ENCODE measurements around the gene NCOA3.
"Not testable (repeated sequence)": the region's sequence is repeated elsewhere in the genome, so short reads cannot be mapped to it uniquely, and the experiment has no call there.

NCOA3 gene

DNA sequence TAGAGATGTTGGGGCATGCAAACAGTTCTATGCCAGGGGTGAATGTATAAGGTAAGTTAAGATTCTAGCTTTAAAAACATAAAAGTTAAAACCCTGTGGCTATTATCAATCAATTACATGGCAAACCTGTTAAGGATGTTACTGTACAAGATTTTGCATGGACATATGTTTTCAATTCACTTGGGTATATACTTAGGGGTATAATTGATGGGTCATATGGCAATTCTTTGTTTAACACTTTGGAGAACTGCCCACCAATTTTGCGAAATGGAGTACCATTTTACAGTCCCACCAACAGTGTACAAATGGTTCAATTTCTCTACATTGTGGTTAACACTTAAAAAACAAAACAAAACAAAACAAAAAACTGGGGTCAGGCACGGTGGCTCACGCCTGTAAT, 9.4 kb upstream of the NCOA3 start:
- no peak for DNase-seq (ENCODE audit: low spot score)
- TF ChIP-seq, protein P1, sequence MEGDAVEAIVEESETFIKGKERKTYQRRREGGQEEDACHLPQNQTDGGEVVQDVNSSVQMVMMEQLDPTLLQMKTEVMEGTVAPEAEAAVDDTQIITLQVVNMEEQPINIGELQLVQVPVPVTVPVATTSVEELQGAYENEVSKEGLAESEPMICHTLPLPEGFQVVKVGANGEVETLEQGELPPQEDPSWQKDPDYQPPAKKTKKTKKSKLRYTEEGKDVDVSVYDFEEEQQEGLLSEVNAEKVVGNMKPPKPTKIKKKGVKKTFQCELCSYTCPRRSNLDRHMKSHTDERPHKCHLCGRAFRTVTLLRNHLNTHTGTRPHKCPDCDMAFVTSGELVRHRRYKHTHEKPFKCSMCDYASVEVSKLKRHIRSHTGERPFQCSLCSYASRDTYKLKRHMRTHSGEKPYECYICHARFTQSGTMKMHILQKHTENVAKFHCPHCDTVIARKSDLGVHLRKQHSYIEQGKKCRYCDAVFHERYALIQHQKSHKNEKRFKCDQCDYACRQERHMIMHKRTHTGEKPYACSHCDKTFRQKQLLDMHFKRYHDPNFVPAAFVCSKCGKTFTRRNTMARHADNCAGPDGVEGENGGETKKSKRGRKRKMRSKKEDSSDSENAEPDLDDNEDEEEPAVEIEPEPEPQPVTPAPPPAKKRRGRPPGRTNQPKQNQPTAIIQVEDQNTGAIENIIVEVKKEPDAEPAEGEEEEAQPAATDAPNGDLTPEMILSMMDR (IDR thresholded peaks at IDR 0.05; ENCODE audit: extremely low read depth, insufficient read depth, missing control alignments): no peak
- in situ Hi-C loops (cut with MboI; ENCODE audit: low pct_unique_long_range_greater_than_20kb, low sequenced_read_pairs, unreplicated experiment): no loop called here

DNA sequence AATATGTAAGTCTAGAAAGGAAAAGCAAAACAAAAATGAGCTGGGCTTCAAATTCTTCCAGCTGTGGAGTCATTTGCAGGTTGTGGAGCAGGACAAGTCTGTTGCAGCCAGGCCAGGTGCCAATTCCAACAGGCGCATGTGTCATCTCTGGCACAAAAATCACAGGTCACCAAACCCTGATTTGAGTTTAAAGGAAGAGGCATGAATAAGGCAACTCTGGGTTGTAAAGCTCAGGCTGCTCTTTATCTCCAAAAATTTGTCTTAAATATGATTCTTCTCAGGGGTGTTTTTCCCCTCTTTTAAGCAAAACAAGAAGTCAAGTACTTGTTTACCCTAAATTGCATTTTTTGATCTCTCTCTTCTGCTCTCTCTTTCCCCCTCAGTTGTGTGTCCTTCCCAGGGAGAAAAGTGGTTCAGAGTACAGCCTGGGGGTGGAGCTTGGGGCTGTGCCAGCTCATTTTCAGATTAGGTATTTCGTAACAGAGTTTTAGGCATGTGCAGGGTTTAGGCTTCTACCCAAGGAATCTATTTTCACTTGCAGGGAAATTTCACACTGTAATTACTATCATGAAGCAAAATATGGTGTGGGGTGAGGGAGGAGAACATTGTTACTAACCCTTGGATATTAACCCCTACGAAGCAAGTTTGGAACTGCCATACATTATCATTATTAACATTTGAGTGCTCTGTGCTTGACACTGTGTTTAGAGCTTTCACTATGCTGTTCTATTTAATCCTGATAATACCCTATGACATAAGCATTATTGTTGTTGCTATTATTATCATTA, 8.3 kb upstream of the NCOA3 start:
- no peak for DNase-seq (ENCODE audit: low spot score)
- TF ChIP-seq, protein P1 (IDR thresholded peaks at IDR 0.05; ENCODE audit: extremely low read depth, insufficient read depth, missing control alignments): no peak
- in situ Hi-C loops (cut with MboI; ENCODE audit: low pct_unique_long_range_greater_than_20kb, low sequenced_read_pairs, unreplicated experiment): no loop called here

DNA sequence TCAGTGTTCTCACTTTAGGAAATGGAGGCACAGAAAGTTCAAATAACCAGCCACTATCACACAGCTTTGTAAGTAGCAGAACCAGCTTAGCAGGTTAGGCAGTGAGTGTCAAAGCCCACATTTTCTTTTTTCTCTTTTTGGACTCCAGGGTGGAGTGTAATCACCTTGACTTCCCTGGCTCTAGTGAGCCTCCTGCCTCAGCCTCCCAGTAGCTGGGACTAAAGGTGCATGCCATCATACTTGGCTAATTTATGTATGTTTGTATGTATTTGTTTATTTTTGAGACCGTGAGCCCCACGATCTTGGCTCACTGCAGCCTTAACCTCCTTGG, 7.8 kb upstream of the NCOA3 start:
- TF ChIP-seq, protein P1 (IDR thresholded peaks at IDR 0.05; ENCODE audit: extremely low read depth, insufficient read depth, missing control alignments): no peak
- no peak for DNase-seq (ENCODE audit: low spot score)
- in situ Hi-C loops (cut with MboI; ENCODE audit: low pct_unique_long_range_greater_than_20kb, low sequenced_read_pairs, unreplicated experiment): no loop called here

DNA sequence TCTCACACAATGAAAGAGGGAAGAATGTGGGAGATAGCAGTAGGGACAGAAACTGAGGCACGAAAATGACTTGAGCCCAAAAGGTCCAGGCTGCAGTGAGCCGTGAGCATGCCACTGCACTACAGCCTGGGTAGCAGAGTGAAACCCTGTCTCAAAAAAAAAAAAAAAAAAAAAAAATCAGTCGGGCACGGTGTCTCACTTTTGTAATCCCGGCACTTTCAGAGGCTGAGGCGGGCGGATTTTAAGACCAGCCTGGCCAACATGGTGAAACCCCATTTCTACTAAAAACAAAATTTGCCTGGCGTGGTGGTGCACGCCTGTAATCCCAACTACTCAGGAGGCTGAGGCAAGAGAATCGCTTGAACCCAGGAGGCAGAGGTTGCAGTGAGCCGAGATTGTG, 7.1 kb upstream of the NCOA3 start:
- DNase-seq (ENCODE audit: low spot score); in situ Hi-C loops (cut with MboI; ENCODE audit: low pct_unique_long_range_greater_than_20kb, low sequenced_read_pairs, unreplicated experiment): not testable (repeated sequence)

DNA sequence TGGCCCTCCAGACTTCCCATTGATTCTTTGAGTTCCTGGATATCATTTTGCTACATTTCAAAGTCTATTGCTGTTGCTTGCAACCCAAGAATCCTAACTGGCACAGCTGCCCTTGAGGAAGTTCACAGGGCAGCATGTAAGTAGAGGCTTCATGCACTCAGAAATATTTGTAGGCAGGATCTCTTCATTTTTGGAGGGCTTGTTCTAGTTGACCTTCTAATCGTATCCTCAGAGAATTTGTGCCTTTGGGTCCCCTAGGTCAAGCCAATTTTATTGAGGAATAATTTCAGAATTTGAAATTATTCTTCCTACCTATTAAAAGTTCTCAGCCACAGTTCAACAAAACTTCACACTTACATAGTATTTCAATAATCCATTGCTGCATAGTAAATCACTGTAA, 5.6 kb upstream of the NCOA3 start:
- no peak for DNase-seq (ENCODE audit: low spot score)
- TF ChIP-seq, protein P1 (IDR thresholded peaks at IDR 0.05; ENCODE audit: extremely low read depth, insufficient read depth, missing control alignments): no peak
- in situ Hi-C loops (cut with MboI; ENCODE audit: low pct_unique_long_range_greater_than_20kb, low sequenced_read_pairs, unreplicated experiment): no loop called here

DNA sequence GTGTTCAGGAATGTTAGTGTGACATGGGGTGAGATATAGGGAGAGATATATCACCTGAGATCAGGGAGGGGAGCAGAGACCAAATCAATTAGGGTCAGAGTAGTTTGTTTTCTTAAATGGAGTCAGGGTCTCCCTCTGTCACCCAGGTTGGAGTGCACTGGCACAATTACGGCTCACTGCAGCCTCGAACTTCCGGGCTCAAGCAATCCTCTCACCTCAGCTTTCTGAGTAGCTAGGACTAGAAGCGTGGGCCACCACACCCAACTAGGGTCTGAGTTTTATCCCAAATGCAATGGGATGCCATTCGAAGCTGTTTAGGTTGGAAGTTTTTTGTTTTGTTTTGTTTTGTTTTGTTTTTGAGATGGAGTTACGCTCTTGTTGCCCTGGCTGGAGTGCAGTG, 3.1 kb upstream of the NCOA3 start:
- no peak for DNase-seq (ENCODE audit: low spot score)
- in situ Hi-C loops (cut with MboI; ENCODE audit: low pct_unique_long_range_greater_than_20kb, low sequenced_read_pairs, unreplicated experiment): no loop called here
- TF ChIP-seq, protein P1 (IDR thresholded peaks at IDR 0.05; ENCODE audit: extremely low read depth, insufficient read depth, missing control alignments): no peak

DNA sequence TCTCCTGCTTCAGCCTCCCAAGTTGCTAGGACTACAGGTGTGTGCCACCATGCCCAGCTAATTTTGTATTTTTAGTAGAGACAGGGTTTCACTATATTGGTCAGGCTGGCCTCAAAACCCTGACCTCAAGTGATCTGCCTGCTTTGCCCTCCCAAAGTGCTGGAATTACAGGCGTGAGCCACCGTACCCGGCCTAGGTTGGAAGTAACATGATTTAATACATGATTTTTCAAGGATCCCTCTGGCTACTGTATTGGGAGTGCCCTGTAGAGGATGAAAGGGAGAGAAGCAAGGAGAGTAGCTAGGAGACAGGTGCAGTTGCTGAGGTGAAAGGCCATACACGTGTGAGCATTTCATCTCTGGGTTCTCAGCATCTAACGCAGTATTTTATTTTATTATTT, 2.6 kb upstream of the NCOA3 start:
- in situ Hi-C loops (cut with MboI; ENCODE audit: low pct_unique_long_range_greater_than_20kb, low sequenced_read_pairs, unreplicated experiment): no loop called here
- TF ChIP-seq, protein P1 (IDR thresholded peaks at IDR 0.05; ENCODE audit: extremely low read depth, insufficient read depth, missing control alignments): no peak
- DNase-seq (ENCODE audit: low spot score): no peak

DNA sequence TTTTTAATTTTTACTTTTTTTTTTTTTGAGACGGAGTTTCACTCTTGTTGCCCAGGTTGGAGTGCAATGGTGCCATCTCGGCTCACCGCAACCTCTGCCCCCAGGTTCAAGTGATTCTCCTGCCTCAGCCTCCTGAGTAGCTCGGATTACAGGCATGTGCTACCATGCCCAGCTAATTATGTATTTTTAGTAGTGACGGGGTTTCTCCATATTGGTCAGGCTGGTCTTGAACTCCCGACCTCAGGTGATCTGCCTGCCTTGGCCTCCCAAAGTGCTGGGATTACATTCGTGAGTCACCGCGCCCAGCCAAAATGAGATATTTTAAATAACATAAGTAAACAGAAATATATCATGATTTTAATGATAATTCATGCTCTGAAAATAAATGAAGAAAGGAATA, 1.6 kb upstream of the NCOA3 start:
- in situ Hi-C loops (cut with MboI; ENCODE audit: low pct_unique_long_range_greater_than_20kb, low sequenced_read_pairs, unreplicated experiment); DNase-seq (ENCODE audit: low spot score): not testable (repeated sequence)

All from GM13977 (cell line).